ENCODE results near the gene HMX3.

The HMX3 gene

DNA sequence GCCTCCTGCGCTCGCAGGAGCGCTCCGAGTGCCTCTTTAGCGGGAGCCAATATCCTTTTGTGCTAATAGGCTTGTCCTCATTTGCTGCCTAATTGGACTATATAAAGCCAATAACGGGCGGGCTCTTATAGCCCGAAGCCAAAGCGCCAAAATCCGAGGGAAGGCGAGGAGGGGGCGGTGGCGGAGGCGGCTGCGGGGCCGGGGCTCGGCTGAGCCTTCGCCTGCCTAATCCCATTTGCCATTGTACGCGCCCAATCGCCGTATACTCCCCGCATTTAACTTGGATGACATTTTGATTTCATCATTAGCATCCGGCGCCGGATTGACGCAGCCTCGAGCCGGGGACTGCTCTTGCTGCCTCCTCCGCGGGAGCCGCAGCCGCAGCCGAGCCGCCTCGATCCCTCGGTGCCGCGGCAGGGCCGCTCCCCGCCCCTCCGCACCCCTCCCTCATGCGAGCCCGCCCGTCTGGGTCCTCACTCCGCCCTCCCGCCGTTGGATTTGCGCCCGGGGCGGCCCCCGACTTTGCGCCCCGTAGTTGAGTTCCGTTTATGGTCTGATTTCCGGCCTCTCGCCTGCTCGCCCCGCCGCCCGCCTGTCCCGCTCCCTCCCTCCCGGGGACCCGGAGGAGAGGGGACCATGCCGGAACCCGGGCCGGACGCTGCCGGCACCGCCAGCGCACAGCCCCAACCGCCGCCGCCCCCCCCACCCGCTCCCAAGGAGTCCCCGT lies at the start of gene HMX3:
Gene HMX3 (plus strand): TSS at position 556 of the 727 bp plus-strand sequence. CDS start 81 bp downstream, at position 637.
- H3K4me1 Mint-ChIP-seq, result peaks cover 49% of the 10 kb centered on the region
- peak within 1 kb of the TSS; percentile 81 for H3K27ac Mint-ChIP-seq
- CTCF ChIA-PET, result interaction anchor here (4.9 kb wide), 1 partner anchor 10 kb away, joined by 28 read pairs; no protein-coding TSS in a partner anchor
- H3K9me3 Mint-ChIP-seq, result no peaks in the 10 kb centered on the region
- DNase-seq, result peak; percentile 55
- peak within 1 kb of the TSS; percentile 66 for H3K4me3 Mint-ChIP-seq
- peaks cover 3% of the 10 kb centered on the region for H3K36me3 Mint-ChIP-seq
- H3K27me3 Mint-ChIP-seq, result peaks cover 98% of the 10 kb centered on the region

DNA sequence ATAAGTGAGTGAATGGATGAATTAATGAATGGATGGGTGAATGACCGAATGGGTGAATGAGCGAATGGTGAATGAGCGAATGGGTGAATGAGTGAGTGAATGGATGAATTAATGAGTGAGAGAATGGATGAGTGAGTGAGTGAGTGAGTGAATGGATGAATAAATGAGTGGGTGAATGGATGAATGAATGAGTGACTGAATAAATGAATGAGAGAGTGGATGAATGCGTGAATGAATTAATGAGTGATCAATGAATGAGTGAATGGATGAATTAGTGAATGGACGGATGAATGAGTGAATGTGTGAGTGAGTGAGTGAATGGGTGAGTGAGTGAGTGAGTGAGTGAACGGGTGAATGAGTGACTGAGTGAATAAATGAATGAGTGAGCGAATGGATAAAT lies 49.5 kb upstream of the HMX3 start:
- Mint-ChIP-seq H3K27me3 (no peaks in the 10 kb centered on the region), H3K4me3 (no peak overlapping the region), H3K36me3 (no peaks in the 10 kb centered on the region), H3K27ac (no peak overlapping the region), H3K4me1 (no peaks in the 10 kb centered on the region), H3K9me3 (peaks cover 7% of the 10 kb centered on the region)
- no peak for DNase-seq
- CTCF ChIA-PET, result no interaction called here

DNA sequence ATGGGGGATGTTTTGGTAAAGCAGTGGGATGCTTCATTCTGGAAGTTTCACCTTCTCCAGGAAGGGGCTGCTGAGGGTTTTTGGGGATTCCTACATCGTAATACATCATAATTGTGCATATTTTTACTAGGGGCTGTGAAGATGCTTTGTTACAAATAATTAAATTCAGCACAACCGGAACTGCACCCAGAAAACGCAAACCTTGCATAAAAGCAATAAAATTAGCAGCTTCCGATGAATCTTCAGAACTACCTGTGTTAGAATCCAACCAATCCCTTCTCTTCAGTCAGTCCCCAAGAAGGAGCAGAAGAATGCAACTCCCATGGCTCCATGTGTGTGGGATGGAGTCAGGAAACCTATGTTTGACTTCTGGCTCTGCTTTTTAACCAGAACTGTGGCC lies 48.4 kb upstream of the HMX3 start:
- CTCF ChIA-PET, result no interaction called here
- peaks cover 7% of the 10 kb centered on the region for H3K9me3 Mint-ChIP-seq
- no peaks in the 10 kb centered on the region for H3K36me3 Mint-ChIP-seq
- DNase-seq, result no peak
- no peaks in the 10 kb centered on the region for H3K4me1 Mint-ChIP-seq
- no peaks in the 10 kb centered on the region for H3K27me3 Mint-ChIP-seq
- no peak overlapping the region for H3K27ac Mint-ChIP-seq
- H3K4me3 Mint-ChIP-seq, result no peak overlapping the region

DNA sequence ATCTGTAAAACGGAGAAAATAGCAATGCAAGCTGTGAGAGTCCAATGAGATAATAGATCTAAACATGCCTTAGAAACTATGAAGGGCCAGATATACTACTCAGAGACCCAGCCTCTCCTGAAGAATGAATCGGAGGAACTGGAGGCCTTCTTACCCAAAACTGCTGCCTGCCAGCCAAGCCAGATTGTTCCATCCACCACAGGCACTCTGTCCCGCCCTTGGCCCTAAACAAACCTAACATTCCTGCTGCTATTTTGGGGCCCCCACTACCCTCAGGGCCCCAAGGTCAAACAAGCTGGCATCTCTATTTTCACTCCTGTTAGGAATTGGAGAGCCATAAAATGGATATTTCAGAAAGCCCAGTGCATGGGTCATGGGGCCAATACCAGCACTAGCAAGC lies 48.0 kb upstream of the HMX3 start:
- DNase-seq, result no peak
- Mint-ChIP-seq H3K36me3 (no peaks in the 10 kb centered on the region), H3K9me3 (peaks cover 7% of the 10 kb centered on the region), H3K27ac (no peak overlapping the region), H3K4me3 (no peak overlapping the region), H3K4me1 (no peaks in the 10 kb centered on the region), H3K27me3 (no peaks in the 10 kb centered on the region)
- CTCF ChIA-PET, result no interaction called here

DNA sequence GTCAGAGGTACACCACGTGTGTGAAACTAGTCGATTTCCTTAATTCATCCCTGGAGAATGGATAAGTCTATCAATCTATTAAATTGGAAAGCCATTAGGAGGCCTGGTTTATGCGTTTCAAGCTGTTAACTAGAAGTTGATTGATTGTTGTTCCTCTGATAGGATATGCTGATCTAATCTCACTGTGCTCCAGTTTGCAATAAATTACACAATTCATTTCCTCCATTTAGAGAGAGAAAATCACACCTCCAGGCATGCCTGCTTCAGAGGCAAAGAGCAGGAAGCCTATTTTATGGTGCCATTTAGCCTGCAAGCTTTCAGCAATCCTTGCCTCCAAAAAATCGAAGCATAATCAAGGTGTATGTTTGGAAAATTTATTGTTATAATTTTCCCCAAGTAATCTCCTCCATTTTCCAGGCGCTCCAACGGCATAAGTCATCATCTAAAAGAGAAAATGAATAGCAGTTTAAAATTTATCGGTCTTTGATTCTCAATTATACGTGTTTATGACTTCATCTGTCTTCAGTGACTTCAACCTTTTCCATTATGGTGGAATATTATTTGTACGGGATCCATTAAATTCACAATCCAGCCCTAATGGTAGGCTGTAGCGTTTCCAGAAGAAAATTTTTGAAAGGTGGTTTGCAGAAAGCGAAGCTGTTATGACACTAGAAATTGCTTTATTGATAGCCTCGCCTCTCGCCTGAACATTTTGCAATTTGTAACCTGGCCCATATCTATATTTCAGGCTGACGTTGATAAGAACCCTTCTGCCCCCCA lies 42.9 kb upstream of the HMX3 start:
- Mint-ChIP-seq H3K9me3 (no peaks in the 10 kb centered on the region), H3K27ac (no peak overlapping the region), H3K4me1 (no peaks in the 10 kb centered on the region), H3K36me3 (no peaks in the 10 kb centered on the region), H3K4me3 (no peak overlapping the region), H3K27me3 (peaks cover 19% of the 10 kb centered on the region)
- CTCF ChIA-PET, result no interaction called here
- no peak for DNase-seq

DNA sequence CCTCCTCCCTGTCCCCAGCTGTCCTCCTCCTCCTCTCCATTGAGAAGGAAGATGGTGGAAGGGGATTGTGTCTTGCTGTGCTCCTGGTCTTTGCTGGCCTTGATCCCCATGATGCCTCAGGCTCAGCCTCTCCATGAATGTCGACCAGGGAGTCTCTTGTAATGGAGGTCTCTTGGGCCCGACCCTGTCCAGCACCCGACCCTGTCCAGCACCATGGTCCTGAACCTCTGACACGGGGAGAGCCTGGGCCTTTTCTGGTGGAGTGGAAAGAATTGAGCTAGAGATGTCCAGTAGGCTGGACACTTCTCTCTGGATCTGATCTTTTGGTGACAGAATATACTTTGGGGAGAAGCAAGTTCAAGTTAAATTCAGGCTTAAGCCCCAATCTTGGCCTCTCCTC lies 42.3 kb upstream of the HMX3 start:
- Mint-ChIP-seq H3K4me1 (no peaks in the 10 kb centered on the region), H3K36me3 (no peaks in the 10 kb centered on the region), H3K9me3 (no peaks in the 10 kb centered on the region), H3K27ac (no peak overlapping the region), H3K27me3 (peaks cover 19% of the 10 kb centered on the region), H3K4me3 (no peak overlapping the region)
- CTCF ChIA-PET, result no interaction called here
- DNase-seq, result no peak

DNA sequence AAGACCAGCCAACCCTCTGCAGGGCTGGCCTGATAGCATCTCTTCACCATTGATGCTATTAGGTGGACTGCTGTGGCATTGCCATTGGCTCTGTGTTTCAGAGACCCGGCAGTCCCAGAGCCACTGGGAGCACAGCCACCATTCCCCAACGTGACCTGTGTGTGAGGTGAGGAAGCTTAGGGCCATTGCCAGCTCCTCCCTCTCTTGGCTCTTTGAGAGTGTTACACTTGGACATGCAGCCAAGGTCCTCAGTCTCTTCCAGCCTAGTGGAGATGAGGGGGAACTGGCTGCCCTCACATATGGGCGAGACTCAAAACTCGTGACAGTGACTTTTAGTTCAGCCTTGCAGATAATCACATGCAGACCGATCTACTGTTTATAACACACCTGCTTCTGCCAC lies 39.3 kb upstream of the HMX3 start:
- no peaks in the 10 kb centered on the region for H3K9me3 Mint-ChIP-seq
- no peak overlapping the region for H3K27ac Mint-ChIP-seq
- no peaks in the 10 kb centered on the region for H3K4me1 Mint-ChIP-seq
- no peak for DNase-seq
- no peaks in the 10 kb centered on the region for H3K36me3 Mint-ChIP-seq
- no peak overlapping the region for H3K4me3 Mint-ChIP-seq
- CTCF ChIA-PET, result no interaction called here
- H3K27me3 Mint-ChIP-seq, result peaks cover 19% of the 10 kb centered on the region

DNA sequence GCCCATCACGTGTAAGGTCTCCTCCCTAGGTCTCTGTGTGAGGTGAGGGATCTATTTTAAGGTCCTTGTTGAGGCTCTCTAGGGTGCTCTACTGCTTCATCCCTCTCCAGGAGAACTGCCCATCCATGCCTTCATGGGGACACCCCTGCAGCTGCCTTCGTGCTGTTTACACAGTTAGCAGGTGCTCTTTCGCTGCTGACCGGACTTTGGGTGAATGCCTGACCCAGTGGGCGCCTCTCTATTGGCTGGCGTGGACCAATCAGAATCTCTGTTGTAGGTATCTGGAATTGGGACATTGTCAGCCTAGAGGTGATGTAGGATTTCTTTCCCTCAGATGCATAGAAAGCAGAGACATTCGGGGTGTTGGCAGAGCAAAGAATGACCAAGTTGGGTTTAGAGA lies 38.7 kb upstream of the HMX3 start:
- no peaks in the 10 kb centered on the region for H3K36me3 Mint-ChIP-seq
- peaks cover 19% of the 10 kb centered on the region for H3K27me3 Mint-ChIP-seq
- CTCF ChIA-PET, result no interaction called here
- H3K4me3 Mint-ChIP-seq, result no peak overlapping the region
- H3K27ac Mint-ChIP-seq, result no peak overlapping the region
- H3K9me3 Mint-ChIP-seq, result no peaks in the 10 kb centered on the region
- H3K4me1 Mint-ChIP-seq, result no peaks in the 10 kb centered on the region
- DNase-seq, result no peak

DNA sequence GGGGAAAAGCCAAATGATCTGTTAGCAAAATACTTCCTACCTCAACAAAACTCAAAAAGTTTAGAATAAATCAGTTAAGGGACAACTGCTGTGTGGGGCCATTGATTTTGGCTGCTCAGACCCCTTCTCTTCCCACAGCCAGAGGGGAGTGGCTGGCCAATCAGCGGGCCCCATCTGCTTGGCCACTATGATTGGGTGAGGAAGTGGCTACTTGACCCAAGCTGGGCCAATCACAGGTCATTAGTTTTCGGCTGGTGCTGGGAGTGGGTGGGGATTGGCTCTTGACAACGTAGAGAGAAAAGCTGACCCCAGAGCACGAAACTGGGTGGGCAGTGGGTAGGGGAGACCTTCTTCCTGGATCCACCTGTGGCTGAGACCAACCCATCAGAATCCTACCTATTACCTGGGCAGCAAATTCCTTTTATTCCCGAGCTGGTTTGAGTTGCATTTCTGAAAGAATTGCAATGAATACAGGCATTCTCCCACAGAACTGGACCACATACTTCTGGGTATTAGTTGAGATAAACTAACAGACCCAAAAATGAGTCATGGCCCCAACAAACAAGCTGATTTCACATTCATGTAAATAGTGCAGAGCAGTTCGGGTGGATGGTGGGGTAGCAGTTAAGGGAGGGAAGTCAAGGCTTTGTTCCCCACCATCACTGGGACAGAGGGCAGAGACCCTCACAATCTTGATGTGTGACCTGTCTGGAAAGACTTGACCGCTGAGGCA lies 35.6 kb upstream of the HMX3 start:
- H3K4me3 Mint-ChIP-seq, result no peak overlapping the region
- CTCF ChIA-PET, result interaction anchor here (0.5 kb wide), 1 partner anchor 16 kb away, joined by 3 read pairs; no protein-coding TSS in a partner anchor
- no peaks in the 10 kb centered on the region for H3K4me1 Mint-ChIP-seq
- H3K36me3 Mint-ChIP-seq, result no peaks in the 10 kb centered on the region
- peaks cover 7% of the 10 kb centered on the region for H3K27me3 Mint-ChIP-seq
- no peak overlapping the region for H3K27ac Mint-ChIP-seq
- DNase-seq, result no peak
- H3K9me3 Mint-ChIP-seq, result no peaks in the 10 kb centered on the region

DNA sequence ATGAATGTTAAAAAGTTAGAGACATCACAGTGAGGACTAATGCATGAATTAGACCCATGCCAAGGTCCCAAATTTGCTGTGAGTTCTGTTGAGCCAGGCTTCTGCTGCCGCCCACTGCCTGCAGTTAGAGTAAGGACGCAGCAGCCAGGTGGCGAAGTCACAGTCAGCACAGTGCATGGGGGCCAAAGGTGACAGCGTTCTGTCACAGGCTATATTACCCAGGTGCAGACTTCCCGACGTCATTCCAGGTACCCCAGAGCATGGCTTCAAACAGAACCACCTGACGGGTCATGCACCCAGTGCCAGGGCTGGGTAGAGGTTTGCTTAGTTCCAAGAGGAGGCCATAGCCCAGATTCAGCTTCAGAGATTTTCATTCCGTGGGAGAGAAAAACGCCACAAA lies 33.9 kb upstream of the HMX3 start:
- H3K27me3 Mint-ChIP-seq, result peaks cover 6% of the 10 kb centered on the region
- no peaks in the 10 kb centered on the region for H3K36me3 Mint-ChIP-seq
- DNase-seq, result no peak
- H3K4me3 Mint-ChIP-seq, result no peak overlapping the region
- CTCF ChIA-PET, result no interaction called here
- no peaks in the 10 kb centered on the region for H3K9me3 Mint-ChIP-seq
- H3K4me1 Mint-ChIP-seq, result no peaks in the 10 kb centered on the region
- H3K27ac Mint-ChIP-seq, result no peak overlapping the region

DNA sequence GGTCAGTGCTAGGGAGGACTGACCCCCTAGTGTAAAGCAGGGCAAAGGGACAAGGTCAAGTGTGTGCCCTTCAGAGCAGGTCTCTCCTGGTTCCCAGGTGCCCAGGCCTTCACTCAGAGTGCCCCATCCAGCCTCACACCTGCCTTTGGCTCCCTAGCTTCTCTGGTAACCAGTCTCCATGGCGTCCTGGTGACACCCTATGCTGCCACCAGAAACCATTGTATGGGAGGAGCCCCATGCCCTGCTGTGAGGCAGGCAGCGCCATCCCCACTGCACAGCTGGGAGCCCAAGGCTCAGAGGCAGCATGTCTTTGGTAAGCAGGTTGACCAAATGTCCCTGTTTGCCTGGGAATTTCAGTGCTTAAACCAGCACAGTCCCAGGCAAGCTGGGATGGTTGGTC lies 33.1 kb upstream of the HMX3 start:
- Mint-ChIP-seq H3K4me1 (no peaks in the 10 kb centered on the region), H3K36me3 (no peaks in the 10 kb centered on the region), H3K4me3 (no peak overlapping the region), H3K27me3 (no peaks in the 10 kb centered on the region), H3K27ac (no peak overlapping the region), H3K9me3 (no peaks in the 10 kb centered on the region)
- CTCF ChIA-PET, result no interaction called here
- DNase-seq, result no peak

DNA sequence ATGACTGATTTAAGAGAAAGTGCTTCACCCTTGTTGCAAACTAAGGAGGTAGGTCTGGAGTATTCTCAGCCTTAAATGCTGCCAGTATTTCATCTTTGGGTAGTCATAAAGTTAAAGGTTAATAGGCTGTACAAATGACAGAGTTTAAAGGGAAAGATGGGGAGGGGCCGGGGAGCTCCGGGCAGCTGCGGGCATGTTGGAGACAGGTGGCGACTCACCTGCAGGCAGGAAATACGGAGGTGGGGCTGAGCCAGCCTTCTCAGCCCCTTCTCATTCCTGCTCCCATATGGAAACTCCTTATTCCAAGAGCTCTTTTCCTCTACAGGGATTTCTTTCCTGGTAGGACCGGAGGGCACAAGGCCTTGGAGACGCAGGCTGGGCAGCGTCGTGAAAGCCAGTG lies 31.8 kb upstream of the HMX3 start:
- H3K4me1 Mint-ChIP-seq, result no peaks in the 10 kb centered on the region
- no peaks in the 10 kb centered on the region for H3K27me3 Mint-ChIP-seq
- DNase-seq, result no peak

DNA sequence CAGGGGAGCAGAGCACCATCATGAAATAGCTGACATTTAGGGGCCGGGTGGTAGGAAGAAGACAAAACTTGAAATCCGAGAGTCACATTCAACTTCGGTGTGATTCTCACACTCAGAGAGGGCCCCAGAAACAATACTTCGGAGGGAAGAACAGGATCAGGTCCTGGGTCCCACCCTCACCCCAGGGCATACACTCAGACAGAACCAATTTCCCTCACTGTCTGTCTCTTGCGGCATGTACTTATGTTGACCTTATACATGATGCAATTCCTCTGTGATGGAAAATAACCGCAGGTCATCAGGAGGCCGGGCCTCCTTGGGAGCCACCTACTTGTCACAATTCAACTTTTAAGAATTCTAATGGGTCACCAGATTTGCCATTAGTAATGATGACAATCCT lies 26.3 kb upstream of the HMX3 start:
- H3K27me3 Mint-ChIP-seq, result peaks cover 9% of the 10 kb centered on the region
- H3K27ac Mint-ChIP-seq, result no peak overlapping the region
- H3K36me3 Mint-ChIP-seq, result no peaks in the 10 kb centered on the region
- no peak for DNase-seq
- CTCF ChIA-PET, result no interaction called here
- H3K4me1 Mint-ChIP-seq, result no peaks in the 10 kb centered on the region
- H3K4me3 Mint-ChIP-seq, result no peak overlapping the region
- no peaks in the 10 kb centered on the region for H3K9me3 Mint-ChIP-seq

More for the DNA sequence above, 31.8 kb upstream of the HMX3 start:
- Mint-ChIP-seq H3K36me3 (no peaks in the 10 kb centered on the region), H3K9me3 (no peaks in the 10 kb centered on the region), H3K4me3 (no peak overlapping the region), H3K27ac (no peak overlapping the region)
- CTCF ChIA-PET, result no interaction called here

DNA sequence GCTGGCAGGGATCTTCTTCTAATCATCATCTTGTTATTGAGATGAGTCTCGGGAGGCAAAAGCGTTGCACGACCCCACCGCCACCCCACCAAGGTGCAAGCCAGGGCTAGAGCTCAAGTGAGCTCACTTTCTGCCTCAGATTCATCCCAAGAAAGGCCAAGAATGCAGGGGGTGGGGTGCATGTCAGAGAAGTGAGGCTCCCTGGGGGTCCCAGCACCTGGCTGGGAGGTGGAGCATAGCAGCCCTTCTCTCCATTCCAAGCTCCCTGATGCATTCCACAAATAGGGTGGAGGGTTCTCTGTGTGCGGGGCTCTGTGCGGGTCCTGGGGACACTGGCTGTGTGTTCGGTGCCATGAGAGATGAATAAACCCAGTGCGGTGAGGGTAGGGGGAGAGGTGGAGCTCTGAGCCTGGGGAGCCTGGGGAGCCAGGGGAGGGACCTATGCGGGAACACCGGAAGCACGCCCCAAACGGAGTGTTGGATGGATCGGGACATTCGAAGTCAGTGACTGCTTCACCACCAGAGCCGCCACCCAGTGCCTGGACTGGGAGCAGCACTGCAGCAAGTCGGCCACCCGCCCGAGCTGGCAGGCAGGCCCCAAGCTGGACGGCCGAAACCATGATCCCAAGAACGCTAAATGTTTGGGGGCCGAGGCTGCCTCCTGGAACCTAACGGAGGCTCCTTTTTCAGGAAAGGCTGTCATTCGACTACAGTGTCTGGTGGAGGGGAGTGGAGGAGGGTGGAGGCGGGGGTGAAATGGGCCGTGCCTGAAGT lies 17.9 kb upstream of the HMX3 start:
- Mint-ChIP-seq H3K4me1 (no peaks in the 10 kb centered on the region), H3K4me3 (no peak overlapping the region), H3K36me3 (no peaks in the 10 kb centered on the region), H3K27me3 (peaks cover 48% of the 10 kb centered on the region), H3K9me3 (no peaks in the 10 kb centered on the region), H3K27ac (no peak overlapping the region)
- CTCF ChIA-PET, result no interaction called here
- no peak for DNase-seq
